ENCODE measurements around the gene ARFGAP1.

ARFGAP1 gene

DNA sequence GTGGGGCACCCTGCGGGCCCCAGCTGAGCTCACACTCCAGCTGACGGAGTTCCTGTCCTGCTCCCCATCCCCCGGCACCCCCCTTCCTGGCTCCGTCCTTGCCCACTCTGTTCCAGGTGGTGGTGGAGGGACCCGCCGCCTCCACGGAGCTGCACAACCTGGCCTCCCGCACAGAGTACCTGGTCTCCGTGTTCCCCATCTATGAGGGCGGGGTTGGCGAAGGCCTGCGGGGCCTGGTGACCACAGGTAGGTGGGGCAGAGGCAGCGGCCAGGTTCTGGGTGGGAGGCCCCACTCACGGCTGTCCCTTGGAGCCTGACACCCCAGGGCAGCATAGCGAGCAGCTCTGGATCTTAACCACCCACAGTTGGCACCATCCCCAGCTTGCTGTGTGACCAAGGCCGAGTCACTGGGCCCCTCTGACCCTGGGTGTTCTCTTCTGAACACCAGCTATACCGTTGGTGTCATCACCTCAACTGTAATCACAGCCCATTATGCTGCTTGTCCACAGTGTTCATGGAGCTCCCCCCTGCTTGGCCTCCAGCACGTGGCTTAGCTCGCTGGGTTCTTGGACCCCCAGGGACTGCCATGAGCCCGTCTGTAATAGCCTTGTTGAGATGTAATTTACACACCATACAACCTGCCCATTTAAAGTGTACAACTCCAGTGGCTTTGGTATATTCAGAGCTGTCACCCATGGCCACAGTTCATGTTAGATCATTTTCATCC lies 37.8 kb downstream of the ARFGAP1 start:
- no peak for DNase-seq
- CTCF ChIA-PET, result interaction anchor here (0.6 to 5.3 kb wide), 9 partner anchors 9 to 74 kb away, joined by 3 to 55 read pairs (median 6); no protein-coding TSS in a partner anchor
- peaks cover 0 to 12% (median under 1%) of the 10 kb centered on the region in 5 experiments for H3K27me3 ChIP-seq (replicated peaks in 2 of 5; ENCODE audit: control insufficient read depth in 4 of 5, insufficient read depth in 5 of 5, low read length in 4 of 5)
- 96% methylated on average over 8 of the region's 20 CpGs for WGBS (ENCODE audit: insufficient coverage)
- no peak overlapping the region for H3K27ac ChIP-seq (ENCODE audit: insufficient read depth in 1 of 2, low read depth in 1 of 2, low read length in 2 of 2, poor library complexity in 1 of 2, severe bottlenecking in 2 of 2)
- no peaks in the 10 kb centered on the region for H3K36me3 ChIP-seq (ENCODE audit: control insufficient read depth in 4 of 4, insufficient read depth in 4 of 4, low read length in 3 of 4)
- no peaks in the 10 kb centered on the region for H3K9me3 ChIP-seq (ENCODE audit: control extremely low read depth in 1 of 5, control insufficient read depth in 4 of 5, insufficient read depth in 2 of 5, low read depth in 1 of 5, low read length in 4 of 5)
- no peaks in the 10 kb centered on the region for H3K4me1 ChIP-seq (ENCODE audit: control extremely low read depth in 1 of 4, control insufficient read depth in 4 of 4, insufficient read depth in 4 of 4, low read length in 3 of 4)
- POLR2A ChIA-PET, result no interaction called here
- H3K4me3 ChIP-seq (ENCODE audit: control insufficient read depth in 1 of 7, extremely low read depth in 1 of 7, insufficient read depth in 4 of 7, low read depth in 2 of 7, low read length in 6 of 7), result no peak overlapping the region

GRCh38 chr20:63311186-63311832 lies 38.7 kb downstream of the ARFGAP1 start:
- Histone ChIP-seq H3K27ac (ENCODE audit: insufficient read depth in 1 of 2, low read depth in 1 of 2, low read length in 2 of 2, poor library complexity in 1 of 2, severe bottlenecking in 2 of 2) (no peak overlapping the region), H3K27me3 (replicated peaks in 2 of 5; ENCODE audit: control insufficient read depth in 4 of 5, insufficient read depth in 5 of 5, low read length in 4 of 5) (peaks cover 0 to 8% (median 0%) of the 10 kb centered on the region in 5 experiments), H3K9me3 (ENCODE audit: control extremely low read depth in 1 of 5, control insufficient read depth in 4 of 5, insufficient read depth in 2 of 5, low read depth in 1 of 5, low read length in 4 of 5) (no peaks in the 10 kb centered on the region), H3K36me3 (ENCODE audit: control insufficient read depth in 4 of 4, insufficient read depth in 4 of 4, low read length in 3 of 4) (no peaks in the 10 kb centered on the region), H3K4me3 (ENCODE audit: control insufficient read depth in 1 of 7, extremely low read depth in 1 of 7, insufficient read depth in 4 of 7, low read depth in 2 of 7, low read length in 6 of 7) (no peak overlapping the region), H3K4me1 (ENCODE audit: control extremely low read depth in 1 of 4, control insufficient read depth in 4 of 4, insufficient read depth in 4 of 4, low read length in 3 of 4) (no peaks in the 10 kb centered on the region)
- ChIA-PET CTCF (interaction anchor here (0.6 to 5.3 kb wide), 5 partner anchors 8 to 72 kb away, joined by 3 to 55 read pairs (median 9); no protein-coding TSS in a partner anchor), POLR2A (no interaction called here)
- 96% methylated on average over 24 of the region's 29 CpGs for WGBS (ENCODE audit: insufficient coverage)
- no peak for DNase-seq

DNA sequence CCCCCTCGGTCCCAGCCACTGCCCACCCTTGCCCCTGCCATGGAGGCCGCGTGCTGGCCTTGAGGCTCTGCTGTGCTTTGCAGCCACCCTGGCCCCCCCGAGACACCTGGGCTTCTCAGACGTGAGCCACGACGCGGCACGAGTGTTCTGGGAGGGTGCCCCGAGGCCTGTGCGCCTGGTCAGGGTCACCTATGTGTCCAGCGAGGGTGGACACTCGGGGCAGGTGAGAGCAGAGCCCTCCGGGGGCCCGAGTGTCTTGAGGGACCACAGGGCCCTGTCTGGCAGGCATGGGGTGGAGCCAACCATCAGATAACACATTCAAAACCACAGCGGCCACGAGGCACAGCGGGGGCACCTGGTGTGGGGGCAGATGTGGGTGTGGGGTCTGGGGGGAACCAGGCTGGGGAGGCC lies 39.2 kb downstream of the ARFGAP1 start:
- Histone ChIP-seq H3K36me3 (ENCODE audit: control insufficient read depth in 4 of 4, insufficient read depth in 4 of 4, low read length in 3 of 4) (no peaks in the 10 kb centered on the region), H3K4me3 (ENCODE audit: control insufficient read depth in 1 of 7, extremely low read depth in 1 of 7, insufficient read depth in 4 of 7, low read depth in 2 of 7, low read length in 6 of 7) (no peak overlapping the region), H3K27ac (ENCODE audit: insufficient read depth in 1 of 2, low read depth in 1 of 2, low read length in 2 of 2, poor library complexity in 1 of 2, severe bottlenecking in 2 of 2) (no peak overlapping the region), H3K9me3 (ENCODE audit: control extremely low read depth in 1 of 5, control insufficient read depth in 4 of 5, insufficient read depth in 2 of 5, low read depth in 1 of 5, low read length in 4 of 5) (no peaks in the 10 kb centered on the region), H3K4me1 (ENCODE audit: control extremely low read depth in 1 of 4, control insufficient read depth in 4 of 4, insufficient read depth in 4 of 4, low read length in 3 of 4) (no peaks in the 10 kb centered on the region), H3K27me3 (replicated peaks in 2 of 5; ENCODE audit: control insufficient read depth in 4 of 5, insufficient read depth in 5 of 5, low read length in 4 of 5) (peaks cover 0 to 8% (median 0%) of the 10 kb centered on the region in 5 experiments)
- no peak for DNase-seq
- 91% methylated on average over 12 of the region's 18 CpGs for WGBS (ENCODE audit: insufficient coverage)
- ChIA-PET POLR2A (no interaction called here), CTCF (interaction anchor here (5.3 kb wide), 1 partner anchor 71 kb away, joined by 55 read pairs; no protein-coding TSS in a partner anchor)

DNA sequence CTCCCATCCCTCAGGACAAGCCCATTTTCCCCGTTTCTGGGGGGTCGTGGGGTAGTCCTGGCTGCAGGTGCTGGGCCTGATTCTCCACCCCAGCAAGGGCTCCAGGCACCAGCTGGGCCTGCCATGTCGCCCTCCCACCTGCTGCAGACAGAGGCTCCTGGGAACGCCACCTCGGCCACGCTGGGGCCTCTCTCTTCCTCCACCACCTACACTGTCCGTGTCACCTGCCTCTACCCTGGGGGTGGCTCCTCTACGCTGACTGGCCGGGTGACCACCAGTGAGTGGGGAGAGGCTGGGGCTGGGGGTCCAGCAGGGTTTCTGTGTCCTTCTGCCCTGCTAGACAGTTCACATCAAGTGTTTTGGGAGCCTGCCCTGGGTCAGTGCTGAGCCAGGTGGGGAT lies 39.7 kb downstream of the ARFGAP1 start:
- ChIA-PET CTCF (no interaction called here), POLR2A (no interaction called here)
- peaks cover 0 to 8% (median 0%) of the 10 kb centered on the region in 5 experiments for H3K27me3 ChIP-seq (replicated peaks in 2 of 5; ENCODE audit: control insufficient read depth in 4 of 5, insufficient read depth in 5 of 5, low read length in 4 of 5)
- DNase-seq, result no peak
- H3K4me1 ChIP-seq (ENCODE audit: control extremely low read depth in 1 of 4, control insufficient read depth in 4 of 4, insufficient read depth in 4 of 4, low read length in 3 of 4), result no peaks in the 10 kb centered on the region
- H3K9me3 ChIP-seq (ENCODE audit: control extremely low read depth in 1 of 5, control insufficient read depth in 4 of 5, insufficient read depth in 2 of 5, low read depth in 1 of 5, low read length in 4 of 5), result no peaks in the 10 kb centered on the region
- H3K36me3 ChIP-seq (ENCODE audit: control insufficient read depth in 4 of 4, insufficient read depth in 4 of 4, low read length in 3 of 4), result no peaks in the 10 kb centered on the region
- H3K27ac ChIP-seq (ENCODE audit: insufficient read depth in 1 of 2, low read depth in 1 of 2, low read length in 2 of 2, poor library complexity in 1 of 2, severe bottlenecking in 2 of 2), result no peak overlapping the region
- H3K4me3 ChIP-seq (ENCODE audit: control insufficient read depth in 1 of 7, extremely low read depth in 1 of 7, insufficient read depth in 4 of 7, low read depth in 2 of 7, low read length in 6 of 7), result no peak overlapping the region
- 92% methylated on average over 4 of the region's 9 CpGs for WGBS (ENCODE audit: insufficient coverage)

DNA sequence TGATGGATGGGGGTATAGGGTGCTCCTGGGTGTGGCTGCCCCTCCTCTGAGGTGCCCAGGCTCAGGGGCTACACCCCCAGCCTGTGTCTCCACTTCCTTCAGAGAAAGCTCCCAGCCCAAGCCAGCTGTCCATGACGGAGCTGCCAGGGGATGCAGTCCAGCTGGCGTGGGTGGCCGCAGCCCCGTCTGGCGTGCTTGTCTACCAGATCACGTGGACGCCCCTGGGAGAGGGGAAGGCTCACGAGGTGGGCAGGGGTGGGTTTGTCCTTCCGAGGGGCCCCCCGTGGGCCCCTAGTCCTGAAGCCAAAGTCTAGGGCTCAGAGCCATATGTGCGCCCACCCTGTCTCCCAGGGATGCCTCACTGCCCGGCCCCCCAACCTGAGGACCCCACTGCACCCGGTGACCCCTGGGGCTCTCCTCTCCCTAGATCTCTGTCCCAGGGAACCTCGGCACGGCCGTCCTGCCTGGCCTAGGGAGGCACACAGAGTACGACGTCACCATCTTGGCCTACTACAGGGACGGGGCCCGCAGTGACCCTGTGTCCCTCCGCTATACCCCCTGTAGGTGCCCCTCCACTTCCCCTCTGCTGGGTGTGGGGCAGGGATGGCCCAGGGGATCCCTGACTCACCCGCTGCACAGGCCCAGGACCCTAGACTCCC lies 40.2 kb downstream of the ARFGAP1 start:
- Histone ChIP-seq H3K36me3 (ENCODE audit: control insufficient read depth in 4 of 4, insufficient read depth in 4 of 4, low read length in 3 of 4) (no peaks in the 10 kb centered on the region), H3K4me1 (ENCODE audit: control extremely low read depth in 1 of 4, control insufficient read depth in 4 of 4, insufficient read depth in 4 of 4, low read length in 3 of 4) (no peaks in the 10 kb centered on the region), H3K27me3 (replicated peaks in 2 of 5; ENCODE audit: control insufficient read depth in 4 of 5, insufficient read depth in 5 of 5, low read length in 4 of 5) (peaks cover 0 to 8% (median 0%) of the 10 kb centered on the region in 5 experiments), H3K27ac (ENCODE audit: insufficient read depth in 1 of 2, low read depth in 1 of 2, low read length in 2 of 2, poor library complexity in 1 of 2, severe bottlenecking in 2 of 2) (no peak overlapping the region), H3K9me3 (ENCODE audit: control extremely low read depth in 1 of 5, control insufficient read depth in 4 of 5, insufficient read depth in 2 of 5, low read depth in 1 of 5, low read length in 4 of 5) (no peaks in the 10 kb centered on the region), H3K4me3 (ENCODE audit: control insufficient read depth in 1 of 7, extremely low read depth in 1 of 7, insufficient read depth in 4 of 7, low read depth in 2 of 7, low read length in 6 of 7) (no peak overlapping the region)
- ChIA-PET CTCF (no interaction called here), POLR2A (no interaction called here)
- 95% methylated on average over 22 of the region's 22 CpGs for WGBS (ENCODE audit: insufficient coverage)
- no peak for DNase-seq

DNA sequence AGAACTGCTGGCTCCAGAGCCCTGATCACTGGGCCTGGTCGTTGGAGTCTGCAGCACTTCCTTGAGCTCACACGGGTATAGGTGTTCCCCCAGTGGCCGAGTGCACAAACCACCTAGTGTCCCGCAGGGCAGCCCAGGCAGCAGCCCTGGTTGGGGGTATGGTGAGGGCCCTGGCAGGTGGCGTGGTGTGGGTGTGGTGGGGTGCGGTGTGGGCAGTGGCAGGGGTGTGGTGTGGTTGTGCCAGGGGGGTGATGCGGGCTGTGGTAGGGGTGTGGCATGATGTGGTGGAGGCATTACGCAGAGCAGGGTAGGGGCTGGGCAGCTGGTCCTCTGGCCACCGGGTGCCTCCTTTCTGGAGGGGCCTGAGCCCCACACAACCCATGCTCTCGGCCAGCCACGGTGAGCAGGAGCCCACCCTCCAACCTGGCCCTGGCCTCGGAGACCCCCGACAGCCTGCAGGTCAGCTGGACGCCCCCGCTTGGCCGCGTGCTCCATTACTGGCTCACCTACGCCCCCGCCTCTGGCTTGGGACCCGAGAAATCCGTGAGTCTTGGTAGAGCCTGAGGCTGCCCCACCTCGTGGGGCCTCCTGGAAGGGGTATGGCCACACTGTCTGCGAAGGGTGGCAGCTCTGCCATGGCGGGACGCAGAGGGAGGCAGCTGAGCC lies 40.9 kb downstream of the ARFGAP1 start:
- ChIA-PET POLR2A (no interaction called here), CTCF (no interaction called here)
- 93% methylated on average over 16 of the region's 25 CpGs for WGBS (ENCODE audit: insufficient coverage)
- Histone ChIP-seq H3K9me3 (ENCODE audit: control extremely low read depth in 1 of 5, control insufficient read depth in 4 of 5, insufficient read depth in 2 of 5, low read depth in 1 of 5, low read length in 4 of 5) (no peaks in the 10 kb centered on the region), H3K27me3 (replicated peaks in 2 of 5; ENCODE audit: control insufficient read depth in 4 of 5, insufficient read depth in 5 of 5, low read length in 4 of 5) (peaks cover 0 to 7% (median 0%) of the 10 kb centered on the region in 5 experiments), H3K4me3 (ENCODE audit: control insufficient read depth in 1 of 7, extremely low read depth in 1 of 7, insufficient read depth in 4 of 7, low read depth in 2 of 7, low read length in 6 of 7) (no peak overlapping the region), H3K36me3 (ENCODE audit: control insufficient read depth in 4 of 4, insufficient read depth in 4 of 4, low read length in 3 of 4) (no peaks in the 10 kb centered on the region), H3K4me1 (ENCODE audit: control extremely low read depth in 1 of 4, control insufficient read depth in 4 of 4, insufficient read depth in 4 of 4, low read length in 3 of 4) (no peaks in the 10 kb centered on the region), H3K27ac (ENCODE audit: insufficient read depth in 1 of 2, low read depth in 1 of 2, low read length in 2 of 2, poor library complexity in 1 of 2, severe bottlenecking in 2 of 2) (no peak overlapping the region)
- DNase-seq, result no peak
